Aorta (tissue), 5 donors: Measurements from ENCODE around the gene TSSK2. TPM values are rescaled to one million over a fixed set of nuclear protein-coding genes. Genes with fewer than 3 reads are reported as not detected.

Source experiments
- ATAC-seq: fragments of 200-7000 bp; cut with Tn5 transposase; one replicate; pipeline ENCODE4 v1.9.1; 2022; ENCODE audit warnings: moderate library complexity; ENCODE audit not compliant: low FRiP score
- DNase-seq, 2 donors: peaks; one replicate each; pipeline ENCODE4 v3.0.0-alpha.2; 2020
- H3K27ac ChIP-seq, 2 donors: one replicate each; pipeline ENCODE4 v1.5.1; 2013; ENCODE audit warnings: low read length in 2 of 2, mild to moderate bottlenecking in 2 of 2, moderate library complexity in 2 of 2, control low read depth in 1 of 2, inconsistent platforms in 1 of 2, low read depth in 1 of 2
- H3K27me3 ChIP-seq, 2 donors: one replicate each; pipeline ENCODE4 v1.6.1; 2013; ENCODE audit warnings: control low read depth in 1 of 2, low read length in 1 of 2, mild to moderate bottlenecking in 1 of 2, moderate library complexity in 1 of 2; ENCODE audit not compliant: insufficient read depth in 2 of 2, control insufficient read depth in 1 of 2
- H3K36me3 ChIP-seq, 2 donors: one replicate each; pipeline ENCODE4 v1.6.1; 2013; ENCODE audit warnings: control low read depth in 1 of 2, low read length in 1 of 2, mild to moderate bottlenecking in 1 of 2; ENCODE audit not compliant: insufficient read depth in 2 of 2, control insufficient read depth in 1 of 2
- H3K4me1 ChIP-seq, 2 donors: one replicate each; pipeline ENCODE4 v1.6.1; 2013; ENCODE audit warnings: low read length in 2 of 2, control low read depth in 1 of 2, mild to moderate bottlenecking in 1 of 2, moderate library complexity in 1 of 2; ENCODE audit not compliant: insufficient read depth in 2 of 2, control insufficient read depth in 1 of 2
- H3K4me3 ChIP-seq, 2 donors: one replicate each; pipeline ENCODE4 v1.5.1; 2013; ENCODE audit warnings: low read length in 2 of 2, control low read depth in 1 of 2, mild to moderate bottlenecking in 1 of 2
- H3K9me3 ChIP-seq: one replicate; pipeline ENCODE4 v1.6.1; 2013; ENCODE audit warnings: mild to moderate bottlenecking, low read length; ENCODE audit not compliant: control insufficient read depth
- WGBS, 2 donors: extraction: QIAGEN DNeasy Blood & Tissue Kit; methylation state at CpG; one replicate each; pipeline ENCODE4 v1.1.7; 2013; 5-methylcytosine and 5-hydroxymethylcytosine counted together
- intact Hi-C, 2 donors: fragments of 100-400 bp; cut with DNase I; formaldehyde crosslinking; loops; one replicate each; pipeline versions ENCODE4 v1.14.2 to v1.15.0; 2022
- polyA plus RNA-seq, 2 donors: library from polyadenylated mRNA; stranded (reverse); fragments of 200-250 nt; gene quantifications; one replicate each; pipeline ENCODE4 v1.2.3, GENCODE V29; 2013
- total RNA-seq, 2 donors: library from RNA; stranded (reverse); fragmentation: NEBNext Ultra II Directional; extraction: Animal tissue kit (Norgen Biotek cat#: 25700); gene quantifications; one replicate each; pipeline ENCODE4 v1.2.1, GENCODE V29; 2021
- donor health status: healthy with polysubstance abuse.
- donor health status: Bipolar disorder and iron deficiency.
- donor health status: DM: no; HTN: no; CAD: no.
- donor health status: DM: no; HTN: no; CAD: no.
- donor health status: DM: yes; HTN: yes; CAD: no.

TSSK2 gene
- total and polyA plus RNA-seq, 4 donors: 0.08 to 0.50 TPM; not detected in 2

GRCh38 chr22:19132153-19132552 lies 1.0 kb downstream of the TSSK2 start:
- Histone ChIP-seq H3K27ac (no peak overlapping the region), H3K9me3 (no peaks in the 10 kb centered on the region), H3K27me3 (no peaks in the 10 kb centered on the region), H3K4me3 (no peak overlapping the region), H3K4me1 (no peaks in the 10 kb centered on the region), H3K36me3 (peaks cover 0 to 3% of the 10 kb centered on the region in 2 donors)
- WGBS, 2 donors: 94 to 96% methylated on average over 20 of the region's 20 CpGs
- intact Hi-C loops: no loop called here
- DNase-seq (no peak), ATAC-seq (no peak)

- no peaks in the 10 kb centered on the region for H3K4me1 ChIP-seq
- 86 to 89% methylated on average over 9 of the region's 9 CpGs for WGBS, 2 donors
- ATAC-seq (no peak), DNase-seq (no peak)
- no peaks in the 10 kb centered on the region for H3K9me3 ChIP-seq
- intact Hi-C loops: no loop called here
- peaks cover 0 to 3% of the 10 kb centered on the region in 2 donors for H3K36me3 ChIP-seq
- no peak overlapping the region for H3K27ac ChIP-seq
- no peaks in the 10 kb centered on the region for H3K27me3 ChIP-seq
- no peak overlapping the region for H3K4me3 ChIP-seq
Measured at GRCh38 chr22:19132693-19133400, 1.7 kb downstream of the TSSK2 start.

- no peak for DNase-seq
- H3K27me3 ChIP-seq: no peaks in the 10 kb centered on the region
- peaks cover 0 to 3% of the 10 kb centered on the region in 2 donors for H3K36me3 ChIP-seq
- no peaks in the 10 kb centered on the region for H3K4me1 ChIP-seq
- no peaks in the 10 kb centered on the region for H3K9me3 ChIP-seq
- no peak for ATAC-seq
- H3K4me3 ChIP-seq: no peak overlapping the region
- H3K27ac ChIP-seq: no peak overlapping the region
- intact Hi-C loops: no loop called here
- WGBS, 2 donors: 88 to 95% methylated on average over 13 of the region's 13 CpGs
Measured at GRCh38 chr22:19133561-19133960, 2.5 kb downstream of the TSSK2 start.

- ATAC-seq (no peak), DNase-seq (no peak)
- Histone ChIP-seq H3K9me3 (no peaks in the 10 kb centered on the region), H3K36me3 (peaks cover 0 to 5% of the 10 kb centered on the region in 2 donors), H3K27me3 (no peaks in the 10 kb centered on the region), H3K4me3 (no peak overlapping the region), H3K4me1 (no peaks in the 10 kb centered on the region), H3K27ac (no peak overlapping the region)
- WGBS, 2 donors: 93 to 94% methylated on average over 21 of the region's 21 CpGs
- intact Hi-C loops: no loop called here
Measured at GRCh38 chr22:19134176-19134831, 3.2 kb downstream of the TSSK2 start.

- DNase-seq: peak in 1 of 2 donors; percentile 37
- intact Hi-C loops: no loop called here
- H3K4me3 ChIP-seq: no peak overlapping the region
- no peak overlapping the region for H3K27ac ChIP-seq
- ATAC-seq: no peak
- no peaks in the 10 kb centered on the region for H3K27me3 ChIP-seq
- H3K36me3 ChIP-seq: peaks cover 0 to 7% of the 10 kb centered on the region in 2 donors
- H3K9me3 ChIP-seq: no peaks in the 10 kb centered on the region
- no peaks in the 10 kb centered on the region for H3K4me1 ChIP-seq
- WGBS, 2 donors: 89 to 94% methylated on average over 14 to 18 of the region's 18 CpGs
Measured at GRCh38 chr22:19134874-19135273, 3.8 kb downstream of the TSSK2 start.

GRCh38 chr22:19136915-19137314 lies 5.8 kb downstream of the TSSK2 start:
- WGBS, 2 donors: 93 to 94% methylated on average over 10 of the region's 10 CpGs
- Histone ChIP-seq H3K36me3 (peaks cover 0 to 10% of the 10 kb centered on the region in 2 donors), H3K4me3 (no peak overlapping the region), H3K4me1 (no peaks in the 10 kb centered on the region), H3K9me3 (no peaks in the 10 kb centered on the region), H3K27me3 (no peaks in the 10 kb centered on the region), H3K27ac (no peak overlapping the region)
- intact Hi-C loops: no loop called here
- DNase-seq (peak in 1 of 2 donors; percentile 57), ATAC-seq (no peak)

- ATAC-seq (no peak), DNase-seq (peak in 1 of 2 donors; percentile 35)
- Histone ChIP-seq H3K9me3 (no peaks in the 10 kb centered on the region), H3K4me3 (no peak overlapping the region), H3K27ac (no peak overlapping the region), H3K36me3 (peaks cover 0 to 10% of the 10 kb centered on the region in 2 donors), H3K27me3 (no peaks in the 10 kb centered on the region), H3K4me1 (no peaks in the 10 kb centered on the region)
- 92 to 96% methylated on average over 11 of the region's 11 CpGs for WGBS, 2 donors
- intact Hi-C loops: no loop called here
Measured at GRCh38 chr22:19137384-19138216, 6.5 kb downstream of the TSSK2 start.

- Histone ChIP-seq H3K4me1 (no peaks in the 10 kb centered on the region), H3K4me3 (no peak overlapping the region), H3K27ac (no peak overlapping the region), H3K9me3 (no peaks in the 10 kb centered on the region), H3K27me3 (no peaks in the 10 kb centered on the region), H3K36me3 (peaks cover 0 to 10% of the 10 kb centered on the region in 2 donors)
- intact Hi-C loops: no loop called here
- ATAC-seq: no peak
- 67 to 74% methylated on average over 15 of the region's 15 CpGs for WGBS, 2 donors
- peak in 1 of 2 donors; percentile 73 for DNase-seq
Measured at GRCh38 chr22:19138217-19139000, 7.3 kb downstream of the TSSK2 start.
